OCI-LY1 (cell line): Measurements from ENCODE around the gene RBM10.

ENCODE experiments used
- CTCF ChIP-seq: fragments of 200-600 bp; sonication (generic), shearing (Covaris generic); IDR thresholded peaks from 2 replicates; pipeline ENCODE4 v1.5.1; 2017; ENCODE audit warnings: mild to moderate bottlenecking, antibody characterized with exemption, low read length, moderate library complexity, mixed read lengths
- EZH2 ChIP-seq: fragments of 200-600 bp; sonication (generic), shearing (Covaris generic); IDR thresholded peaks from 2 replicates; pipeline ENCODE4 v1.8.0; 2017; ENCODE audit warnings: borderline replicate concordance, mixed run types, mild to moderate bottlenecking, antibody characterized with exemption, low read length, moderate library complexity, mixed read lengths

DNA sequence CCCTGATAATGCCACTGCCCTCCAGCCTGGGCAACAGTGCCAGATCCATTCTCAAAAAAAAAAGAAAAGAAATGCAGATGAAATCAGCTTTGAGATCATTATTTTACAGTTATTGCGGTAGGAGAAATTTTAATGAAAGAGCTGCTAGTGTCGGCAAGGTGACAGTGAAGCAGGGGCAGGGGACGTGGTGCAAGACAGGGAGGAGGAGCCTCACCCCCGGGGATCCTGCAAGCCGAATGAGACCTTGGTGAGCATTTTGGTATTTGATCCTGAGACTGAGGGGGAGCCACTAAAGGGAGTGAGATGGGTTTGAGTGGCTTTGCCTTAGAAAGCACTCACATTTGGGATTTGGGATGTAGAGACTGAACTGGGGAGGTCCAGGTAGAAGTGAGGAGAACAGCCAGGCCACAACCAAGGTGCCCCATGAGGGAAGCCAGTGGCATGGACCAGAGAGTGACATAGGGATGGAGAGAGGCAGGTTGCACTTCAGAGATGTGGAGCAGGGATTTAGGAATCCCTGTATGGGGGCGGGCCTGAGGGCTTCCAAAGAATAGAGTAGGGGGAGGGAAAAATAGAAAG, 23.6 kb downstream of the RBM10 start:
- no peak for TF ChIP-seq CTCF
- TF ChIP-seq EZH2, result no peak
